PFSK-1 (cell line): Measurements from ENCODE around the gene SPATA16.

Experiments
- FOXP2 ChIP-seq: optimal IDR thresholded peaks from 2 replicates; pipeline ENCODE3; 2011; ENCODE audit warnings: borderline replicate concordance, control low read depth, inconsistent platforms; ENCODE audit not compliant: insufficient read depth; ENCODE audit errors: extremely low read length, extremely low read depth
- POLR2AphosphoS5 ChIP-seq: IDR thresholded peaks from 2 replicates; pipeline ENCODE4 v1.6.1; 2012; ENCODE audit warnings: low read depth, mild to moderate bottlenecking, control low read depth, low read length, moderate library complexity
- SIN3A ChIP-seq: IDR thresholded peaks from 2 replicates; pipeline ENCODE4 v1.6.1; 2012; ENCODE audit warnings: mild to moderate bottlenecking, low read length, moderate library complexity, borderline replicate concordance; ENCODE audit not compliant: insufficient read depth
- TAF1 ChIP-seq: IDR thresholded peaks from 2 replicates; pipeline ENCODE4 v1.6.1; 2012; ENCODE audit warnings: low read length, control low read depth, borderline replicate concordance; ENCODE audit not compliant: insufficient read depth
- TF ChIP-seq, protein P1 (sequence below), 2 experiments: IDR thresholded peaks; 2 replicates each; pipeline versions ENCODE4 v1.6.1 to v1.8.0; 2011 to 2012; ENCODE audit warnings: low read depth in 2 of 2, low read length in 2 of 2, control low read depth in 1 of 2, inconsistent platforms in 1 of 2, mild to moderate bottlenecking in 1 of 2, moderate library complexity in 1 of 2; ENCODE audit not compliant: insufficient read depth in 1 of 2

The SPATA16 gene

GRCh38 chr3:172877011-172877410 lies 264.0 kb downstream of the SPATA16 start:
- TF ChIP-seq FOXP2 (no peak), SIN3A (no peak), TAF1 (no peak), POLR2AphosphoS5 (no peak)
- TF ChIP-seq, protein P1, sequence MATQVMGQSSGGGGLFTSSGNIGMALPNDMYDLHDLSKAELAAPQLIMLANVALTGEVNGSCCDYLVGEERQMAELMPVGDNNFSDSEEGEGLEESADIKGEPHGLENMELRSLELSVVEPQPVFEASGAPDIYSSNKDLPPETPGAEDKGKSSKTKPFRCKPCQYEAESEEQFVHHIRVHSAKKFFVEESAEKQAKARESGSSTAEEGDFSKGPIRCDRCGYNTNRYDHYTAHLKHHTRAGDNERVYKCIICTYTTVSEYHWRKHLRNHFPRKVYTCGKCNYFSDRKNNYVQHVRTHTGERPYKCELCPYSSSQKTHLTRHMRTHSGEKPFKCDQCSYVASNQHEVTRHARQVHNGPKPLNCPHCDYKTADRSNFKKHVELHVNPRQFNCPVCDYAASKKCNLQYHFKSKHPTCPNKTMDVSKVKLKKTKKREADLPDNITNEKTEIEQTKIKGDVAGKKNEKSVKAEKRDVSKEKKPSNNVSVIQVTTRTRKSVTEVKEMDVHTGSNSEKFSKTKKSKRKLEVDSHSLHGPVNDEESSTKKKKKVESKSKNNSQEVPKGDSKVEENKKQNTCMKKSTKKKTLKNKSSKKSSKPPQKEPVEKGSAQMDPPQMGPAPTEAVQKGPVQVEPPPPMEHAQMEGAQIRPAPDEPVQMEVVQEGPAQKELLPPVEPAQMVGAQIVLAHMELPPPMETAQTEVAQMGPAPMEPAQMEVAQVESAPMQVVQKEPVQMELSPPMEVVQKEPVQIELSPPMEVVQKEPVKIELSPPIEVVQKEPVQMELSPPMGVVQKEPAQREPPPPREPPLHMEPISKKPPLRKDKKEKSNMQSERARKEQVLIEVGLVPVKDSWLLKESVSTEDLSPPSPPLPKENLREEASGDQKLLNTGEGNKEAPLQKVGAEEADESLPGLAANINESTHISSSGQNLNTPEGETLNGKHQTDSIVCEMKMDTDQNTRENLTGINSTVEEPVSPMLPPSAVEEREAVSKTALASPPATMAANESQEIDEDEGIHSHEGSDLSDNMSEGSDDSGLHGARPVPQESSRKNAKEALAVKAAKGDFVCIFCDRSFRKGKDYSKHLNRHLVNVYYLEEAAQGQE (IDR thresholded peaks at IDR 0.05; ENCODE audit: insufficient read depth in 1 of 2, low read depth in 2 of 2, low read length in 2 of 2) = no peak

GRCh38 chr3:172876297-172876696 lies 264.7 kb downstream of the SPATA16 start:
- TF ChIP-seq, protein P1 (IDR thresholded peaks at IDR 0.05; ENCODE audit: insufficient read depth in 1 of 2, low read depth in 2 of 2, low read length in 2 of 2) = no peak
- TF ChIP-seq TAF1 = no peak
- TF ChIP-seq FOXP2 = no peak
- TF ChIP-seq POLR2AphosphoS5 = no peak
- no peak for TF ChIP-seq SIN3A

GRCh38 chr3:172875039-172875438 lies 266.0 kb downstream of the SPATA16 start:
- TF ChIP-seq TAF1 = no peak
- no peak for TF ChIP-seq POLR2AphosphoS5
- no peak for TF ChIP-seq SIN3A
- no peak for TF ChIP-seq FOXP2
- TF ChIP-seq, protein P1 (IDR thresholded peaks at IDR 0.05; ENCODE audit: insufficient read depth in 1 of 2, low read depth in 2 of 2, low read length in 2 of 2) = no peak

DNA sequence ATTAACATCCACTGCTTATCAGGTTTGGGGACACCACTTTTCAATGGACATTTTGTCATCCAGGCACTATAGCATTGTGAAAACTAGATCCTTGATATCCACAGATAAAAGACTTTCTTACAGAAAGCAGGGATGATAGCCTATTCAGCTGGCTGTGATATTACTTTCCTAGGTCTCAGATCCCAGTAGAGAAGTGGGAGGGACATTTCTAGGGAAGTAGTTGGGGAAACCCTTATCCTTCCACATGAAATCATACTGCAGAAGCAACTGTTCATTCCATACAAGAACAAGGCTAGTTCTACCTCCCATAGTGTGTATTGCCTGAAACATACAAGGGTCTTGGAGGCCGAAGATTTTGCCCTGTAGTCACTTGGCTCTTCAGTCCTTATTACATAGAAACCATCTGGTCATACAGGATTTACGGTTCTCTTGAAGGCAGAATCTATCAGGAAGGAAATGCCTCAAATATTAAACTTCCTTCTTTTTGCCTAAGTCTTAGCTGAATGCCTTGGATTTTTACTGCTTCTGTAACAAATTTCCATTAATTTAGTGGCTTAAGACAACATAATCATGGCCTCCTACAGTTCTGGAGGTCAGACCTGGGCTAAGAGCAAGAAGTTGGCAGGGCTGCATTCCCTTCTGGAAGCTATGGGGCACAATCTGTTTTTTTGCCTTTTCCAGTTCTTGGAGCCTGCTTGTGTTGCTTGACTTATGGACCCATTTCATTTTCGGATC lies 271.1 kb downstream of the SPATA16 start:
- TF ChIP-seq FOXP2 (no peak), SIN3A (no peak), TAF1 (no peak), POLR2AphosphoS5 (no peak)
- TF ChIP-seq, protein P1 (IDR thresholded peaks at IDR 0.05; ENCODE audit: insufficient read depth in 1 of 2, low read depth in 2 of 2, low read length in 2 of 2) = no peak
